NT2/D1 (cell line): ENCODE measurements around the gene TRIM21.
A peak's percentile ranks its signal among the peaks of the same experiment; 100 is the strongest.
"Not testable (repeated sequence)": the region's sequence is repeated elsewhere in the genome, so short reads cannot be mapped to it uniquely, and the experiment has no call there.

Experiments used
- DNase-seq: peaks from one replicate; pipeline ENCODE4 v3.0.0-alpha.2; 2011; ENCODE audit warnings: low read depth, low spot score
- H3K27me3 ChIP-seq: 2 replicates; pipeline ENCODE4 v1.6.0; 2011; ENCODE audit warnings: mild to moderate bottlenecking; ENCODE audit not compliant: insufficient read length, insufficient read depth
- H3K36me3 ChIP-seq: 2 replicates; pipeline ENCODE4 v1.6.1; 2011; ENCODE audit warnings: mild to moderate bottlenecking, low read length, mixed read lengths; ENCODE audit not compliant: insufficient read depth, insufficient read length
- H3K4me1 ChIP-seq: 2 replicates; pipeline ENCODE4 v1.5.1; 2011; ENCODE audit not compliant: insufficient read depth, insufficient read length
- H3K4me3 ChIP-seq: 2 replicates; pipeline ENCODE4 v1.5.1; 2011; ENCODE audit warnings: low read depth; ENCODE audit not compliant: insufficient read length
- H3K9ac ChIP-seq: 2 replicates; pipeline ENCODE4 v1.6.0; 2011; ENCODE audit warnings: low read depth; ENCODE audit not compliant: insufficient read length
- H3K9me3 ChIP-seq: 2 replicates; pipeline ENCODE4 v1.5.1; 2011; ENCODE audit warnings: mild to moderate bottlenecking, low read length; ENCODE audit not compliant: insufficient read depth
- SUZ12 ChIP-seq: IDR thresholded peaks from 2 replicates; pipeline ENCODE4 v1.6.1; 2011; ENCODE audit not compliant: insufficient read length, insufficient read depth; ENCODE audit errors: extremely low read depth
- YY1 ChIP-seq: IDR thresholded peaks from 2 replicates; pipeline ENCODE4 v1.6.1; 2011; ENCODE audit not compliant: insufficient read length, insufficient read depth
- ZNF274 ChIP-seq: IDR thresholded peaks from 2 replicates; pipeline ENCODE4 v1.6.1; 2011; ENCODE audit warnings: mild to moderate bottlenecking, low read depth, low read length

The TRIM21 gene

DNA sequence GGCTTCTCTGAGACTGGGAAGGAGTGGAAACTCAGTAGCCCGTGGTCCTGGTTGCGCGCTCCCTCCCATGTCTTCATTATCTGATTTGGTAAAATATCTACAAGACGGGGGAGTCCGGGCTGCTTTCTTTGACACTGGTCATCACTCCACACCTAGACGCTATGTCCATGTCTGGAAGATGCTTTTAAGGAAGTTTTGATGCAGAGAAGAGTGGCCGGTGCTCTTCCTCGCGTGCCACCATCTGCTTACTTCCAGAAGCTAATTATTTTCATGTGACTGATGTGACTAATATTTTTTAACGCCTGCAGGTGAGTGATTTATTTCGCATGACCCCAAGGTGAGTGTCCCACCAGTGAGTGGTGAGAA is 339 bp upstream of the TRIM21 start:
- H3K4me3 ChIP-seq: peak overlapping the region; percentile 79
- TF ChIP-seq YY1 (no peak), ZNF274 (no peak), SUZ12 (no peak)
- no peaks in the 10 kb centered on the region for H3K4me1 ChIP-seq
- no peak overlapping the region for H3K9ac ChIP-seq
- DNase-seq: no peak
- H3K9me3 ChIP-seq: no peaks in the 10 kb centered on the region
- H3K27me3 ChIP-seq: no peaks in the 10 kb centered on the region
- peaks cover 14% of the 10 kb centered on the region for H3K36me3 ChIP-seq

- H3K36me3 ChIP-seq: peaks cover 65% of the 10 kb centered on the region
Observed at GRCh38 chr11:4388221-4388620, 5.3 kb downstream of the TRIM21 start.

GRCh38 chr11:4385978-4386740 is 7.3 kb downstream of the TRIM21 start:
- no peak overlapping the region for H3K4me3 ChIP-seq
- H3K4me1 ChIP-seq: no peaks in the 10 kb centered on the region
- H3K9me3 ChIP-seq: no peaks in the 10 kb centered on the region
- H3K36me3 ChIP-seq: peaks cover 65% of the 10 kb centered on the region
- no peaks in the 10 kb centered on the region for H3K27me3 ChIP-seq
- H3K9ac ChIP-seq: no peak overlapping the region
- TF ChIP-seq SUZ12 (no peak), YY1 (no peak), ZNF274 (no peak)
- no peak for DNase-seq

More at GRCh38 chr11:4388221-4388620, 5.3 kb downstream of the TRIM21 start:
- Histone ChIP-seq H3K4me3 (no peak overlapping the region), H3K27me3 (no peaks in the 10 kb centered on the region), H3K9me3 (no peaks in the 10 kb centered on the region), H3K4me1 (no peaks in the 10 kb centered on the region), H3K9ac (no peak overlapping the region)
- DNase-seq: no peak
- TF ChIP-seq ZNF274 (no peak), YY1 (no peak), SUZ12 (no peak)

DNA sequence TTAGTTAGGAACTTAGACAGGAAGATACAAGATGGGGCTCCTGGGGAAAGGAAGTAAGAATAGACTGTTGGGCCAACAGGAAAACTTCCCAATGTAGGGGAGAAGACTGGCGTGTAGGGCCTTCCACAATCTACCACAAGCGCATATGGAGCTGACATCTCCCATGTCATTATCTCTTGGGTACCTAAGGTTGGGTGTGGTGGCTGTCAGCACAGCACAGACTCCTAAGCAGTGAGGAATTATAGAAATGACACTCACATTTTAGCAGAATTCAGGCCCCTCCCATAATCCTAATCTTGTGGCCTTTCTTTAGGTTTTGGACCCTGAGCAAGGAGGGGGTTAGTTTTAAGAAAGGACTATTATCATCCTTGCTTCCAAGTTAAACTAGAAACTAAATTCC is 11.6 kb downstream of the TRIM21 start:
- Histone ChIP-seq H3K27me3 (no peaks in the 10 kb centered on the region), H3K36me3 (peaks cover 32% of the 10 kb centered on the region), H3K9me3 (no peaks in the 10 kb centered on the region), H3K4me1 (no peaks in the 10 kb centered on the region), H3K9ac (no peak overlapping the region), H3K4me3 (no peak overlapping the region)
- DNase-seq: no peak
- TF ChIP-seq YY1 (no peak), SUZ12 (no peak), ZNF274 (no peak)

DNA sequence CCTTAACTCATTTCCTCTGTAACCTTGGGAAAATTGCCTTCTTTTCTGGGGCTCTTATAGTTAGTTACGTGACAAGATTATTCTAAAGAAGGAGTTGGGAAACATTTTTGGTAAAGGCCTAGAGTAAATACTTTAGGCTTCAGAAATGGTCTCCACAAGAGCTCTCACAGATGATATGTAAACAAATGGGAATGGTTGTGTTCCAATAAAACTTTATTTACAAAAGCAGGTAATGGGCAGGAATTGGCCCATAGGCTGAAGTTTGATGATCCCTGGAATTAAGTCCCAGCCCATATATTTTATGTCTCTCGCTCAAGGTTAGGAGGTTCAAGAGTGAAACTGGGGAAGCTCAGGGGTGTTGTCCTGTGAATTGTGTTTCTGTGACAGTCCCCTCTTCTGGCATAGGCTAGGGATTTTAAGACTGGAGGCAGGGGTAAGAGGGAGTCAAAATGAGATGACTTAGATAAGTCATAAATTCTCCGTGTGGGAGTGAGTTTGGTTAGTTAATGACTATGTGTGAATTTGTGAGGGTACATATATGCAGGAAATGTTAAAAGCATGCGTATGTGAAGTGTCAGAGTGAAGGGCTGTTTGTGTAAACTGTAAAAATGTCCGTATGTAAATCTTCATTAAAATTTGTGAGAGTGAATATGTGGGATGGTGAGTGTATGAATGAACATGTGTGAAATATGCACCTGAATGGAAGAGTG is 17.9 kb downstream of the TRIM21 start:
- no peak overlapping the region for H3K4me3 ChIP-seq
- TF ChIP-seq SUZ12 (no peak), YY1 (no peak), ZNF274 (no peak)
- DNase-seq: no peak
- no peaks in the 10 kb centered on the region for H3K27me3 ChIP-seq
- H3K36me3 ChIP-seq: no peaks in the 10 kb centered on the region
- no peaks in the 10 kb centered on the region for H3K4me1 ChIP-seq
- no peaks in the 10 kb centered on the region for H3K9me3 ChIP-seq
- no peak overlapping the region for H3K9ac ChIP-seq

GRCh38 chr11:4370166-4370565 is 23.3 kb downstream of the TRIM21 start:
- H3K36me3 ChIP-seq: no peaks in the 10 kb centered on the region
- no peaks in the 10 kb centered on the region for H3K27me3 ChIP-seq
- H3K4me3 ChIP-seq: no peak overlapping the region
- no peaks in the 10 kb centered on the region for H3K4me1 ChIP-seq
- H3K9me3 ChIP-seq: no peaks in the 10 kb centered on the region
- no peak overlapping the region for H3K9ac ChIP-seq
- DNase-seq: no peak
- TF ChIP-seq YY1 (no peak), ZNF274 (no peak), SUZ12 (no peak)

DNA sequence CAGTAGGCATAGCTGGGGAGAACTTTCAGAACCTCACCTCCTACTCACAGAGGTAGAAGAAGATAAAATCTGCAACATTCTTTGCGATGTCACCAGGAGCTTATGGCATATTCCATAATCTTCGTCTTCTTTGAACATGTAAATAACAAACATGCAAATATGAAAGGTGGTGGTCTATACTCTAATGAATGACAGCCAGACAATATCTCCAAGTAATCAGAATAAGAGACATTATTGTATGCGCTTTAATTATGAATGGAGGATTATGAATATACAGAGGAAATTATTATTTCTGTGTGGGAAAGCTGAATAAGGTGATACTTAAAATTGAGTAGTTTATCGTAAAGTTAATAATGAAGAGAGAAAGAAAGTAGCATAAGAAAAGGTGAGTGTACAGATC is 25.2 kb downstream of the TRIM21 start, which contains the start of gene OR52B4:
Gene OR52B4 (minus strand): TSS at position 101 of the 400 bp plus-strand sequence. CDS start 91 bp downstream, at position 10.
- Histone ChIP-seq H3K4me1 (no peaks in the 10 kb centered on the region), H3K9me3 (no peaks in the 10 kb centered on the region), H3K27me3 (no peaks in the 10 kb centered on the region), H3K4me3 (no peak within 1 kb of the TSS), H3K36me3 (no peaks in the 10 kb centered on the region), H3K9ac (no peak within 1 kb of the TSS)
- TF ChIP-seq SUZ12: no peak
- no peak for DNase-seq

DNA sequence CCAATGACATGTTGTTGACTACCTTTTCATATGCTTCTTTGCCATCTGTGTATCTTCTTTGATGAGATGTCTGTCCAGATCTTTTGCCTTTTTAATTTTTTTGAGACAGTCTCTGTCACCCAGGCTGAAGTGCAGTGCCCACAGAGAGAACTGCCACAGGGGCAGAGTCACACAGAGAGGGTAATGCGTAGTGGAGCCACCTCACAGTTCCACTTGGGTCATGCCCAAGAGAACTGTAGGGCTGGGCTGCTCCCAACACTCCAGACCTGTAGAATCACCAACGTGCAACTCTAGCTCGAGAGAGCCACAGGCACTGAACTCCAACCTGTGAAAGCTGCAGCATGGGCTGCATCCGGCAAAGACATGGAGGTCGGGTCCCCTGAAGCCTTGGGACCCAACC is 45.4 kb downstream of the TRIM21 start:
- DNase-seq, H3K9ac ChIP-seq, H3K4me1 ChIP-seq, H3K36me3 ChIP-seq, H3K27me3 ChIP-seq, H3K4me3 ChIP-seq, H3K9me3 ChIP-seq: not testable (repeated sequence)

- not testable (repeated sequence) for DNase-seq, H3K9me3 ChIP-seq, H3K36me3 ChIP-seq, H3K4me3 ChIP-seq, H3K4me1 ChIP-seq, H3K27me3 ChIP-seq, H3K9ac ChIP-seq
Observed at GRCh38 chr11:4345366-4345765, 48.1 kb downstream of the TRIM21 start.
